Measurements from ENCODE around the gene GALNT10. TPM values are rescaled to one million over a fixed set of nuclear protein-coding genes. Genes with fewer than 3 reads are reported as not detected.
A peak's percentile ranks its signal among the peaks of the same experiment; 100 is the strongest.

GALNT10 gene
- polyA plus RNA-seq, 1 of the 3 experiments (the other 2 are of a cell fraction), result 56.3 TPM

DNA sequence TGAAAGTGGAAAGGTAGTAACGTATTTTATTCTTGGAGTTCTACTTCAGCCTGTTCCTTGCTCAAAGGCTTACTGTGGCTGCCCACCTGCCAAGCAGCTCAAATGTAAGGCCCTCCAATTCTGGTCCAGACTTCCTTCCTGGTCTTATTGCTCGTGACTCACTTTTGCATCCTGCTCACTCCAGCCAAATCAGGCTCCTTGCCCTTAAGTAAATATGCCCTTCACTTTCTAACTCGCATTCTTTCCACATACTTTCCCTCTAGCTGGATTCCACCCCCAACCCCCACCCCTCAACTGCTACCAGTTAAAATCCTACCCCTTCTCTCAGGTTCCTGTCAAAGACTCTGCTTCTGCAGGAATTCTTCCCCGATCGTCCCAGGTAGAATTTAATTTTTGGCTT is 96.6 kb downstream of the GALNT10 start (continued):
- TF ChIP-seq GABPA (IDR thresholded peaks at IDR 0.05; ENCODE audit: low read depth) (no peak), SIN3A (IDR thresholded peaks at IDR 0.05; ENCODE audit: borderline replicate concordance, low read depth, low read length) (peak; percentile 76; the same call in 1 of the 2 replicates), RCOR1 (IDR thresholded peaks at IDR 0.05; ENCODE audit: low read length) (no peak), EP300 (IDR thresholded peaks at IDR 0.05; ENCODE audit: borderline replicate concordance in 1 of 2, low read depth in 1 of 2, low read length in 1 of 2) (peak in 1 of 2 experiments; percentile 82; a peak in 2 of 4 replicates), EZH2phosphoT487 (IDR thresholded peaks at IDR 0.05; ENCODE audit: borderline replicate concordance, low read depth) (no peak), POLR2AphosphoS5 (IDR thresholded peaks at IDR 0.05; ENCODE audit: low read depth, low read length) (peak; percentile 28; the same call in 1 of the 2 replicates), USF2 (IDR thresholded peaks at IDR 0.05; ENCODE audit: borderline replicate concordance, low read depth, low read length) (no peak), NRF1 (IDR thresholded peaks at IDR 0.05; ENCODE audit: low read depth, low read length) (no peak), YY1 (IDR thresholded peaks at IDR 0.05; ENCODE audit: low read depth) (no peak)

DNA sequence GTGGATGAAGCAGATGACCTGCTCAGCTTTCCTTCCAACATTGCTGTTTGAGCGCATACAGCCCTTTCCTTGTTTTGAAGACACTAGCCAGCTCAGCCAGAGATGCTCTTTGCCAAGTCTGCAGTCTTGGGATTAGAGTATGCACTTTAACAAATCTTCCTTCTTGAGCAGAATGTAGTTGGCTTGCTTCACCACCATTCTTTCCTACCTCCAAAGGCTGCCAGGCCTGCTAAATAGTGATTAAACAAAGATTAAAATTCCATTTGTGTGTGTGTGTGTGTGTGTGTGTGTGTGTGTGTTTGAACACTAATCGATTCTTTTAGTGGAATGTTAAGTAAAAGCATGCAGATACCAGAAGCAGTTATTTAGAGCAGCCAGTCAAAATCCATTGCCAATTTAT is 97.6 kb downstream of the GALNT10 start:
- Histone ChIP-seq H3K36me3 (replicated peaks in 1 of 2; ENCODE audit: control insufficient read depth in 1 of 2, insufficient read depth in 2 of 2, low read length in 1 of 2) (peaks cover 0 to 8% of the 10 kb centered on the region in 2 experiments), H3K9me2 (no peaks in the 10 kb centered on the region), H3K4me3 (ENCODE audit: low read depth in 2 of 2, low read length in 1 of 2) (peak overlapping the region in 1 of 2 experiments; percentile 54; a peak in 3 of 4 replicates), H3K27ac (ENCODE audit: low read depth in 2 of 2, low read length in 1 of 2) (peak overlapping the region; percentile 45 to 85; a peak in 3 of 4 replicates), H3K4me1 (ENCODE audit: control insufficient read depth in 1 of 2, insufficient read depth in 2 of 2, low read depth in 1 of 2, low read length in 1 of 2) (peaks cover 11 to 36% of the 10 kb centered on the region in 2 experiments), H3K9me3 (no peaks in the 10 kb centered on the region), H3K9ac (peak overlapping the region; percentile 55; the same call in 1 of the 2 replicates), H3K27me3 (ENCODE audit: insufficient read depth) (no peaks in the 10 kb centered on the region), H2AFZ (ENCODE audit: low read depth) (no peak overlapping the region), H4K20me1 (ENCODE audit: insufficient read depth) (no peaks in the 10 kb centered on the region), H3K4me2 (peak overlapping the region; percentile 68), H3K79me2 (ENCODE audit: insufficient read depth) (peaks cover 81% of the 10 kb centered on the region), H3F3A (replicated peaks; ENCODE audit: insufficient read depth) (peaks cover 52% of the 10 kb centered on the region)
- POLR2A ChIA-PET, result no interaction called here
- WGBS (ENCODE audit: low lambda C conversion rate), result 25% methylated on average over 2 of the region's 2 CpGs
- no peak for DNase-seq
- TF ChIP-seq NFIC (IDR thresholded peaks at IDR 0.05; ENCODE audit: borderline replicate concordance) (peak; percentile 71; the same call in 1 of the 2 replicates), ELF1 (IDR thresholded peaks at IDR 0.05) (no peak), SIN3A (IDR thresholded peaks at IDR 0.05; ENCODE audit: borderline replicate concordance, low read depth, low read length) (no peak), TCF12 (IDR thresholded peaks at IDR 0.05) (peak; percentile 44), TEAD4 (IDR thresholded peaks at IDR 0.05; ENCODE audit: borderline replicate concordance, insufficient read depth) (no peak)
- TF ChIP-seq, protein P1, sequence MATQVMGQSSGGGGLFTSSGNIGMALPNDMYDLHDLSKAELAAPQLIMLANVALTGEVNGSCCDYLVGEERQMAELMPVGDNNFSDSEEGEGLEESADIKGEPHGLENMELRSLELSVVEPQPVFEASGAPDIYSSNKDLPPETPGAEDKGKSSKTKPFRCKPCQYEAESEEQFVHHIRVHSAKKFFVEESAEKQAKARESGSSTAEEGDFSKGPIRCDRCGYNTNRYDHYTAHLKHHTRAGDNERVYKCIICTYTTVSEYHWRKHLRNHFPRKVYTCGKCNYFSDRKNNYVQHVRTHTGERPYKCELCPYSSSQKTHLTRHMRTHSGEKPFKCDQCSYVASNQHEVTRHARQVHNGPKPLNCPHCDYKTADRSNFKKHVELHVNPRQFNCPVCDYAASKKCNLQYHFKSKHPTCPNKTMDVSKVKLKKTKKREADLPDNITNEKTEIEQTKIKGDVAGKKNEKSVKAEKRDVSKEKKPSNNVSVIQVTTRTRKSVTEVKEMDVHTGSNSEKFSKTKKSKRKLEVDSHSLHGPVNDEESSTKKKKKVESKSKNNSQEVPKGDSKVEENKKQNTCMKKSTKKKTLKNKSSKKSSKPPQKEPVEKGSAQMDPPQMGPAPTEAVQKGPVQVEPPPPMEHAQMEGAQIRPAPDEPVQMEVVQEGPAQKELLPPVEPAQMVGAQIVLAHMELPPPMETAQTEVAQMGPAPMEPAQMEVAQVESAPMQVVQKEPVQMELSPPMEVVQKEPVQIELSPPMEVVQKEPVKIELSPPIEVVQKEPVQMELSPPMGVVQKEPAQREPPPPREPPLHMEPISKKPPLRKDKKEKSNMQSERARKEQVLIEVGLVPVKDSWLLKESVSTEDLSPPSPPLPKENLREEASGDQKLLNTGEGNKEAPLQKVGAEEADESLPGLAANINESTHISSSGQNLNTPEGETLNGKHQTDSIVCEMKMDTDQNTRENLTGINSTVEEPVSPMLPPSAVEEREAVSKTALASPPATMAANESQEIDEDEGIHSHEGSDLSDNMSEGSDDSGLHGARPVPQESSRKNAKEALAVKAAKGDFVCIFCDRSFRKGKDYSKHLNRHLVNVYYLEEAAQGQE (IDR thresholded peaks at IDR 0.05; ENCODE audit: low read depth, low read length), result 0 out of 2 replicates have a peak, but pooled peaks have one; percentile 32
- CTCF ChIA-PET, result interaction anchor here (1.0 kb wide), 1 partner anchor 13 kb away, joined by 3 read pairs; no protein-coding TSS in a partner anchor
